Choroid plexus epithelial cell (primary cell): ENCODE data around the gene CCL7.

Experiments used
- DNase-seq: peaks from one replicate; pipeline ENCODE4 v3.0.0-alpha.2; 2010; ENCODE audit warnings: low read depth
- H3K4me3 ChIP-seq: 2 replicates; pipeline ENCODE4 v1.5.1; 2011; ENCODE audit warnings: low read depth, mild to moderate bottlenecking, control low read depth, low read length, moderate library complexity
- CTCF ChIP-seq: conservative IDR thresholded peaks from 2 replicates; pipeline ENCODE4 v1.5.1; 2011; ENCODE audit warnings: low read depth, mild to moderate bottlenecking, control low read depth, inconsistent platforms, low read length, moderate library complexity

The CCL7 gene

GRCh38 chr17:34299956-34300577, 30.0 kb downstream of the CCL7 start:
- no peak for TF ChIP-seq CTCF
- peak; percentile 70 for DNase-seq
- H3K4me3 ChIP-seq, result no peak overlapping the region

GRCh38 chr17:34300652-34301370, 30.8 kb downstream of the CCL7 start:
- DNase-seq, result peak; percentile 58
- H3K4me3 ChIP-seq, result no peak overlapping the region
- TF ChIP-seq CTCF, result no peak

- no peak for TF ChIP-seq CTCF
- H3K4me3 ChIP-seq, result no peak overlapping the region
- peak; percentile 8 for DNase-seq
Observed at GRCh38 chr17:34301986-34302385, 32.0 kb downstream of the CCL7 start.

DNA sequence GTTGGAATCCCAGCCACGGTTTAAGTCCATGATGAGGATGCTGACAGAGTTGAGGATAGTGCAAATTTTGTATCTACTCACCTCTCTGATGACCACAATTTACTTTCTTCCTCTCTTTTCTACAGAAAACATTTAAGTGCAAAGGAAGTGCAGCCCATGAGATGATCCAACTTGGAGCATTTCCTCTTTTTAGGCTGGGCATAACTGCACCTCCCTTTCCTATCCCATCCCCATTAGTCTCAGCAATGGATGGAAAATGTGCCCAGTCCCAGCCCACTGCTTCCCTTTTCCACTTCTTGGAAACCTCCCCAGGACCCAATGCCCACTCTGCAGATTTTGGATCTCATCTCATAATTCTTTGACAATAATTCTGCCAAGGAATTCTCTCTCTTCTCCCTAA, 32.6 kb downstream of the CCL7 start:
- DNase-seq, result no peak

GRCh38 chr17:34303606-34304005, 33.6 kb downstream of the CCL7 start:
- no peak for TF ChIP-seq CTCF
- DNase-seq, result no peak

More for the DNA sequence above, 32.6 kb downstream of the CCL7 start:
- no peak overlapping the region for H3K4me3 ChIP-seq
- no peak for TF ChIP-seq CTCF

GRCh38 chr17:34305061-34305460, 35.0 kb downstream of the CCL7 start:
- DNase-seq, result no peak
- no peak for TF ChIP-seq CTCF
- no peak overlapping the region for H3K4me3 ChIP-seq

More at GRCh38 chr17:34303606-34304005, 33.6 kb downstream of the CCL7 start:
- no peak overlapping the region for H3K4me3 ChIP-seq

DNA sequence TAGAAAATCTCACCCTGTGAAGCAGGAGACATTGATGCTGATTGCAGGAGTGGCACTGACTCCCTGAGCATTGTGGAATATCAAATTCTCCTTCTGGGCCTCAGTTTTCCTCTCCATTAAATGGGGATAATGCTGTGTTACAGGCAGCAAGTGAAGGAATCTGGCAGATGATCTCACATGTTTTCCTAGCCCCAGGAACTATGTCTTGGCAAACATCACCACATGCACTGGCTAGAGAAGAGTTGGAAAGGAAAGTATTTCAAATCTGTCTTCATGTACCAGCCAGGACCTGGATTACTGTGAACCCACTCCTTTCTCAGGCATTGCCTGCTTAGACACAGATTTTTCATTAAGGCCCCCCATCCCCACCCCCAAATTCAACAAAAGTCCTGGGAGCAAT, 35.6 kb downstream of the CCL7 start:
- TF ChIP-seq CTCF, result no peak

More for the DNA sequence above, 35.6 kb downstream of the CCL7 start:
- H3K4me3 ChIP-seq, result no peak overlapping the region
- DNase-seq, result peak; percentile 10
